NCI-H2081 treated with DMSO at 0.1 percent for 48 hours (cell line): ENCODE results near the gene RABEP2.
"Not testable (repeated sequence)": the region's sequence is repeated elsewhere in the genome, so short reads cannot be mapped to it uniquely, and the experiment has no call there.

ENCODE experiments used
- DNase-seq: peaks from one replicate; lab custom pipeline; 2025; lab: John Stamatoyannopoulos, UW

Gene RABEP2

GRCh38 chr16:28903344-28904042 lies 21.5 kb downstream of the RABEP2 start:
- no peak for DNase-seq

DNA sequence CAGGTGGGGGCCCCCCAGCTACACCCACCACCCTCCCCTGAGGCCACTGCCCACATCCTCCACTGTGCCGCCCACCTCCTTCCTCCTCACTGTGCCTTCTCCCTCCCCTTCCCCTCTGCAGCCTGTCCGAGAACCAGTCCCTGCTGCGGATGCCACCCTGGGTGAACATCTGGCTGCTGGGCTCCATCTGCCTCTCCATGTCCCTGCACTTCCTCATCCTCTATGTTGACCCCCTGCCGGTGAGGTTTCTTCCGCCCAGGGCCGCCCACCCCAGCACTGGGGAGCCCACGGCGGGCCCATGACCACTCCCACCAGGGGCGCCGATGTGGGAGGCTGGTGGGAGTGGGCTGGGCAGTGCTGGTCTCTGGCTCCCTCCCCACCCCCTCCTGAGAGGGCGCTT lies 22.1 kb downstream of the RABEP2 start:
- DNase-seq, result no peak

DNA sequence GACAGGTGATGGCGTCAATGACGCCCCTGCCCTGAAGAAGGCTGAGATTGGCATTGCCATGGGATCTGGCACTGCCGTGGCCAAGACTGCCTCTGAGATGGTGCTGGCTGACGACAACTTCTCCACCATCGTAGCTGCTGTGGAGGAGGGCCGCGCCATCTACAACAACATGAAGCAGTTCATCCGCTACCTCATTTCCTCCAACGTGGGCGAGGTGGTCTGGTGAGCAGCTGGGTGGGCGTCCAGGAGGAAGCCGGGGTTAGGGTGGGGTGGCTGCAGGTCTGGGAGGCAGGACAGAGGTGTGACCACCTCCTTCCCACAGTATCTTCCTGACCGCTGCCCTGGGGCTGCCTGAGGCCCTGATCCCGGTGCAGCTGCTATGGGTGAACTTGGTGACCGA lies 23.2 kb downstream of the RABEP2 start:
- no peak for DNase-seq

- no peak for DNase-seq
Observed at GRCh38 chr16:28900601-28901000, 24.4 kb downstream of the RABEP2 start.

GRCh38 chr16:28899882-28900590 lies 25.0 kb downstream of the RABEP2 start:
- no peak for DNase-seq

DNA sequence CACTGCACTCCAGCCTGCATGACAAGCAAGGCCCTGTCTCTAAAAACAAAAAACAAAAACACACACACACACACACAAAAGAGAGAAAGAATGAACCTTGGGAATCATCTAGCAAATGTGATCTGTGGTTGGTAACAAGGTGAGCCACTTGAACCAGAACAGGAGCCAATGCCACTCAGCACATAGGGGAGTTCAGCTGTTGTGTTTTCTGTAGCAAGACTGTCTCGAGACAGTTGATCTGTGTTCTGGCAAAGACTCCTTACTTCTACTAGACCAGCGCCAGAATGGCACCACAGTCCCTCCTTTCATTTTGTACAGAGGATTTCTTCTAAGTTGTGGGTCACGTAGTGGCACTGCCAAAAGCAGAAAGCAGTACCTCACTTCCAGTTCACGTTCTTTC lies 26.1 kb downstream of the RABEP2 start:
- DNase-seq, result no peak

GRCh38 chr16:28898266-28898665 lies 26.8 kb downstream of the RABEP2 start:
- no peak for DNase-seq

GRCh38 chr16:28897826-28898225 lies 27.2 kb downstream of the RABEP2 start:
- DNase-seq, result no peak

DNA sequence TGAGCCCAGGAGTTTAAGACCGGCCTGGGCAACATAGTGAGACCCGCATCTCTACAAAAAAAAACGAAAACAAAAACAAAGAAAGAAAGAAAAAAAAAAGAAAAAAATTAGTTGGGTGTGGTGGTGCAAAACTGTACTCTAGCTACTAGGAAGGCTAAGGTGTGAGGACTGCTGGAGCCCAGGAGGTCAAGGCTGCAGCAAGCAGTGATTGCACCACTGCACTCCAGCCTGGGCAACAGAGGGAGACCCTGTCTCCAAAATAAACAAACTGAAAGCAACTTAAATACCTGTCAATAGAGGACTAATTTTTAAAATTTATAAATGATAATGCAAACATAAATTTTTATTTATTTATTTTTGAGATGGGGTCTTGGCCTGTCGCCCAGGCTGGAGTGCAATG lies 29.4 kb downstream of the RABEP2 start:
- no peak for DNase-seq

DNA sequence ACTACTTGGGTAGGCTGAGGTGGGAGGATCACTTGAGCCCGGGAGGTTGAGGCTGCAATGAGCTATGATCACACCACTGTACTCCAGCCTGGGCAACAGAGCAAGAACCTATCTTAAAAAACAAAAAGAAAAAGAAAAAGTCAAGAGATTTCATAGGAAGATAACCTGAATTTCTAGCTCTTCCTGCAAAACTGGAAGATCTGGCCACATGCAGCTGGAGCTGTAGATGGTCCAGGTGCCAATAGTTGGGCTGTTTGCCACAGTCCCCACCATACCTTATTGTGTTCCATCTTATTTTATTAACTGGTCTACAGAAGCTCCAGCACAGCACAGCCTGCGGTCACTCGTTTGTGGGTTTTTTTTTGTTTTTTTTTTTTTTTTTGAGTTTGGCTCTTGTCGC lies 31.7 kb downstream of the RABEP2 start:
- no peak for DNase-seq

DNA sequence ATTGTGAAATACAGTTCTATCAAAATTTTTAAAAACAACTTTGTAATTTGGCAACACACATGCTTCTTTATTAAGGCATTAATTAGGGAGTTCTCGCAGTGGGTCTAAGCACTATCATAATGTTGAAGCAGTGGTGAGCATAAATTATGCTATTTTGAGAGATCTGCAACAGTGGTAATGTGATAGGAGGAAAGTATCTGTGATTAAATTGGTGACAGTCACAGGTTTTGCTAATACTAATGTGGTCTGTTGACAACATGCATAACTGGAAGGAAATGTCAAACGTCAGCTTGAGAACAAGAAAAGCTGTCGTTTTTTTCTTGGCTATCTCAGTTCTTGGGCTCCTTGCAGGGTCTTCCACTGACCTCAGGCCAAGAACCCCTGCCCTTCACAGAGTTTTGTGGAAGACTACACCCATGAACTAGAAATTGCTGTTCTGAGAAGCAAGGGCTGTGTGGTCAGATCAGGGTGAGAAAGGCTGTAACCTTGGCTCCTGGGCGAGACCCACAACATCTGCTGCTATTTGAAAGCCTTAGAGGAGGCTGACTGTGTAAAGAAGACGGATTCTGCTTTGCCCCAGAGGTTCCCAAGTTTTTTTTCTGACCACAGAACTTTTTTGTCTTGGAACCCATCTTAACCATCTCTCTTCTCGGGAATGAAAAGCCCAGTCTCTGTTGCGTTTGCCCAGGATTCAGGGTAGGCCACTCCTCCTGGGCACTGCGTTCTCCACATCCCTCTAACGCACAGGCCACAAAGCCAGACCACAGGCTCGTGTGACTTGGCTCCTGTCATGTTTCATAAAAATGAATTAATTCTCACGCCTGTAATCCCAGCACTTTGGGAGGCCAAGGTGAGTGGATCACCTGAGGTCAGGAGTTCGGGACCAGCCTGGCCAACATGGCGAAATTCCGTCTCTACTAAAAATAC lies 32.8 kb downstream of the RABEP2 start:
- no peak for DNase-seq

- not testable (repeated sequence) for DNase-seq
Observed at GRCh38 chr16:28890355-28890754, 34.7 kb downstream of the RABEP2 start.

DNA sequence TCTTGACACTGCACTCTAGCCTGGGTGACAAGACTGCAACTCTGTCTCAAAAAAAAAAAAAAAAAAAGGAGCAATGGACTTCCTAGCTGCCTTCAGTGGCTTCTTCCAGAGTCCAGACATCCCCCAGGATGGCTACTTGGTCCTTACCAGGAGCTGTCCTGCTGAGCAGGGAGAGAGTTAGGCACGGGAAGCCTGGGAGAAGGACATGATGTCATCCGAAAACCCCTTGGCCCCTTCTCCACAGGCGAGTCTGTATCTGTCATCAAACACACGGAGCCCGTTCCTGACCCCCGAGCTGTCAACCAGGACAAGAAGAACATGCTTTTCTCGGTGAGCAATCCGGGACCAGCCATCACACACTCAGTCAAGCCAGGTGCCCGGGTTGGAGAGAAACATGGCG lies 38.1 kb downstream of the RABEP2 start:
- DNase-seq, result no peak

DNA sequence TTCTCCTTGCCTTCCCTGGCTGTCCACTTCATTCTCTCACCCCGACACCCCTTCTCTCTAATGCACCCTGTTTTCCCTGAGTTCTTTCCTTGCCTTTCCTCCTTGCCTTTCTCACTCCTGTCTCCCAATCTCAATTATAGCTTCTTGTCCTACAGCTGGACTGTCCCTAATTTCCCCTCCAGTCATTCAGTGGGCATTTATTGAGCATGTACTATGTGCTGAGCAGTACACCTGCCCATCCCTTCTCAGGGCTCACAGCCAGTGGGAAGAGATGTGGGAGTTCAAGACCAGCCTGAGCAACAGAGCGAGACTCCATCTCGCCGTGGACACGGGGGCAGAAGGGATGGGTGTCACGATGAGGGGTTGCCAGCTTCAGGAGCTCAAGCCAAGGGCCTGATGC lies 41.0 kb downstream of the RABEP2 start:
- DNase-seq, result no peak

DNA sequence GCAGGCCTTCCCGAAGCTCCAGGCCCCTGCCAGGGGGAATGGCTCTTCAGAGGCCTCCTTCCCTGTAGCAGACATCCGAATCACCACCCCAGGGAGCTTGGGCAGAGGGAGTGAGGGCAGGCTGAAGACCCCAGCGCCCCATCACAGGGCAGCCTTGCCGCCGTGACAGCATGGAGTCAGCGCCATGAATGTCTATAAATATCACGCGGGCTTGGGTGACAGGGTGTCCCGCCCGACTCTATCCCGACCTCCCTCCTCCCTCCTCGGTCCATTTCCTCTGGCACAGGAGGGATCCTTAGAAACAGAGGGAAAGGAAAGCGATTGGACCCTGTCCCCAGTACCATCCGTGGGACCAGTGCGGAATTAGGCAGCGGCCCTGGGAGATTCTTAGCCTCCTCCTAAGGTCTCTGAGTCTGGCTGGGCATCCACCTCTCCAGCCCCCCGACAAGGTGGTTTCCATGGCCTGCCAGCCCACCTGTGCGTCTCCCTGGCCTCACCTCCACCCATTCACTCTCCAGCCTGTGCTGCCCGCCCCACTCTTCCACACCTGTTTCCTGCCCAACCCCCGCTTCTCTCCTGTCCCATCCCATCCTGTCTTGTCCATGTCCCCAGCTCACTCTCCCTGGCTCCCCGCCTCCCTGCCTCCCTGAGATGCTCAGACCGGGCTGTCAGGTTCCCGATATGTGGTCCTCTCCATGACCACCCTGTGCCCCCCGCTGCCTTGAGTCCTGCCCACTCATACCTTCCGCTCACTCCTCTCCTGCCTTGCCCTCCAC lies 41.6 kb downstream of the RABEP2 start:
- DNase-seq, result no peak

DNA sequence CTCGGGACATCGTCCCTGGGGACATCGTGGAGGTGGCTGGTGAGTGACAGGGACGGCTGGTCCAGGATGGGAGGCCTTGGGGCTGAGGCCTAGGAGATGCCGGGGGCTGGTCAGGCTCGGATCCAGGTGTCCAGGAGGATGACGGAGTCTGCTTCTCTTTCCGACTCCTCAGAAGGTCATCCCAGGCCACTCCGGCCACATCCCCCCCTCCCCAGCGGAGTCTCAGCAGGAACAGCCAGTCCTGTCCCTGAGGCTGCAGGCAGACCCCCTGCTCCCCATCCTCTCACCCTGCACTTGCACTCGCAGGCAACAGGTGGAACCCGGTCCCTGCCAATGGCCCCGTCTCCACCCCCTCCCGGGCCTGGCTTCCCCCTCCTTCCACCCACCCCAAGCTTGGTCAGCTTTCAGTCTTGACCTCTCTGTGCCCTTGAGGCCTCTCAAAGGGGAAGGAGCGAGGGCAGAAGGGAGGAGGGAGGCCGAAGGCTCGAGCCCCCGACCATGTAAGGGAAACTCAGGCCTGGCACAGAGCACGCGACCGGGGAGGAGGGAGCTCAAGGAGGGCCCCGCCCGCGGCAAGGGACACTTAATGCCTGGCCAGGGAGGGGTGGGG lies 42.4 kb downstream of the RABEP2 start:
- DNase-seq, result no peak

GRCh38 chr16:28881565-28881964 lies 43.5 kb downstream of the RABEP2 start:
- not testable (repeated sequence) for DNase-seq

GRCh38 chr16:28880955-28881354 lies 44.1 kb downstream of the RABEP2 start:
- DNase-seq, result no peak

DNA sequence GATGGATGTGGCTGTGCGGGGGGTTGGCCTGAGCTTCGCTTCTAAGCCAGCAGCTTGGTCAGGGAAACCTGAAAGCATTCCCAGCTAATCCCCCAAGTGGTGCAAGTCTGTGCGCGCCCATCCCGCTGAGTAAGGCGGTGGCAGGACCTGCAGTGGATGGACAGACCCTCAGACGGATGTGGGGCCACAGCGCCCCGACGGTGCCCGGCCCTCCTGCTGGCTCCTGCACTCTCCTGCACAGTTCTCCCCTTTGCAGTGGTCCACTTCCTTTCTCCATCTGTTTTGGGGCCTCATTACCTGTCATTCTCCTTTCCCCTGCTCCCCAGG lies 44.5 kb downstream of the RABEP2 start:
- DNase-seq, result no peak

DNA sequence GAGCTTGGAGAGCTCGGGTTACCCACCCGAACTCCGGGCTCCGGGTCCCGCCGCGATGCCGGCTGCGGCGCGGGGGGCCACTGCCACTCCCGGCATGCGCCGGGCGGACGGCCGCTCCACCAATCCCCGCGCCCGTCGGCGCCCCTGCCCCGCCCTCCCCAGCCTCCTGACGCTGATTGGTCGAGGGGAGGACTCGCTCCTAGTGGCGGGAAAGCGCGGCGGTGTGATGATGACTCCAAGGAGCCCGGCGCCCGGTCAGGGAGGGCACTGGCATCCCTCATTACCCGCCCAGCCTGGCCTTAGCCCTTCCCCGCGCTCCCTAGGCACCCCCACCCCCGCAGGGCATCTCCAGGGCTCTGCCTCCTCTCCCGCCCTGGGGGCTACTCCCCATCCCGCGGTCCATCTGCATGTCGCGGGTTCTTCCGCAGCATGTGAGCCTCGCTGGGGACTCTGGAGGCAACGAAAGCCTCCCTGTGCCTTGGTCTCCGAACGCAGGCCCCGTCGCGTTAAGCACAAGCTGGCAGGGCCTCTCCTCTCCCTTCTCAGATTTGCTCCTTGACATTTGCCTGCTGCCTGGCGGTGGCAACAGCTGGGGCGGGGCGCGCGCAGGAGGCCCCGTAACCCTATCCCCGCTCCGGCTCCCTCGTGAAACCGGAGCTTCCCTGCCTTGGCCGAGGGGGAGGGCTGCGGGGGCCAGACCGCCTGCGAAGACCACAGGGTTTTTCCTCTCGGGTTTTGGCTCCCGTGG lies 45.0 kb downstream of the RABEP2 start:
- DNase-seq, result peak; percentile 21

DNA sequence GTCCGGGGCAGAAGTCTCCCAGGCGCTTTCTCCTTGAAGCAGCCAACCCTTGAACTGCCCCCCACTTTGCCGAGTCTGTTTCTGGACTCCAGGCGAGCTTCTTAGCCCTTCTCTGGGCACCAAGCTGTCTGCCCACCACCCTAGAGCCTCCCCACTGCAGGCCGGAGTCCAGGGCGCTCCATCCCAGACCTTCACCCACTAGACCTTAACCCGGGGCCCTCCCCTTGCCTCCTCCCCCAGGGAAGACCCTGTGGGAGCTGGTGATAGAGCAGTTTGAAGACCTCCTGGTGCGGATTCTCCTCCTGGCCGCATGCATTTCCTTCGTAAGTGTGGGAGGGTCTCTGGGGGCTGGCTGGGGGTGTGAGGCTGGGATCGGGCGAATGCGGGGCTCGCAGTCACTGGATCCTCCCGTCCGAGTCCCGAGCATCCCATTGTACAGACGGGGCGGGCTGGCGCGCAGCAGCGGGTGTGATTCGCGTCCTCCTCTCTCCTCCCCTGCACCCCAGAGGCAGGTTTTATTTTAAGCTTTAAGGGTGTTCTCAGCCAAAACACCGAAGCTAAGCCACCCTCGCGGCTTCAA lies 45.7 kb downstream of the RABEP2 start:
- DNase-seq, result no peak
